Ishikawa (cell line): ENCODE data around the gene PAM.

Experiments
- CEBPB ChIP-seq: IDR thresholded peaks from 2 replicates; pipeline ENCODE4 v1.6.1; 2012
- CREB1 ChIP-seq: IDR thresholded peaks from 2 replicates; pipeline ENCODE4 v1.6.1; 2012; ENCODE audit warnings: low read depth
- EGR1 ChIP-seq: IDR thresholded peaks from 2 replicates; pipeline ENCODE4 v1.6.1; 2012
- EP300 ChIP-seq: IDR thresholded peaks from 2 replicates; pipeline ENCODE4 v1.6.1; 2012; ENCODE audit warnings: borderline replicate concordance
- FOXM1 ChIP-seq: IDR thresholded peaks from 2 replicates; pipeline ENCODE4 v1.6.1; 2012; ENCODE audit warnings: low read depth, borderline replicate concordance
- MAX ChIP-seq: IDR thresholded peaks from 2 replicates; pipeline ENCODE4 v1.6.1; 2012
- NFIC ChIP-seq: IDR thresholded peaks from 2 replicates; pipeline ENCODE4 v1.6.1; 2012
- RAD21 ChIP-seq: IDR thresholded peaks from 2 replicates; pipeline ENCODE4 v1.6.1; 2012; ENCODE audit warnings: low read depth
- REST ChIP-seq: IDR thresholded peaks from 2 replicates; pipeline ENCODE4 v1.6.1; 2012; ENCODE audit warnings: low read depth, mild to moderate bottlenecking
- TAF1 ChIP-seq: IDR thresholded peaks from 2 replicates; pipeline ENCODE4 v1.6.1; 2012; ENCODE audit warnings: low read depth, mild to moderate bottlenecking
- TCF12 ChIP-seq: IDR thresholded peaks from 2 replicates; pipeline ENCODE4 v1.6.1; 2012; ENCODE audit warnings: low read depth
- TEAD4 ChIP-seq: IDR thresholded peaks from 2 replicates; pipeline ENCODE4 v1.6.1; 2012
- USF1 ChIP-seq: IDR thresholded peaks from 2 replicates; pipeline ENCODE4 v1.6.1; 2012
- YY1 ChIP-seq: IDR thresholded peaks from 2 replicates; pipeline ENCODE4 v1.6.1; 2012; ENCODE audit warnings: low read depth
- ZBTB7A ChIP-seq: IDR thresholded peaks from 2 replicates; pipeline ENCODE4 v1.6.1; 2012; ENCODE audit warnings: low read depth

Gene PAM

GRCh38 chr5:102733534-102733933 is 21.6 kb upstream of the PAM start:
- TF ChIP-seq CEBPB (no peak), MAX (no peak), TCF12 (no peak), REST (no peak), EP300 (no peak), CREB1 (no peak), ZBTB7A (no peak), EGR1 (no peak), RAD21 (no peak), USF1 (no peak), YY1 (no peak), TAF1 (no peak), TEAD4 (no peak), NFIC (no peak), FOXM1 (no peak)

GRCh38 chr5:102737161-102737560 is 17.9 kb upstream of the PAM start:
- TF ChIP-seq YY1, result no peak
- no peak for TF ChIP-seq NFIC

- TF ChIP-seq FOXM1, result no peak
- no peak for TF ChIP-seq EP300
- no peak for TF ChIP-seq TCF12
- TF ChIP-seq TAF1, result no peak
- TF ChIP-seq YY1, result no peak
- TF ChIP-seq MAX, result no peak
- TF ChIP-seq REST, result no peak
- no peak for TF ChIP-seq CEBPB
- TF ChIP-seq USF1, result no peak
- no peak for TF ChIP-seq EGR1
- no peak for TF ChIP-seq RAD21
- TF ChIP-seq NFIC, result no peak
- TF ChIP-seq ZBTB7A, result no peak
- TF ChIP-seq TEAD4, result no peak
- no peak for TF ChIP-seq CREB1
Observed at GRCh38 chr5:102737805-102738469, 17.2 kb upstream of the PAM start.

- TF ChIP-seq CEBPB, result no peak
Observed at GRCh38 chr5:102740515-102740914, 14.6 kb upstream of the PAM start.

GRCh38 chr5:102742215-102742614 is 12.9 kb upstream of the PAM start:
- no peak for TF ChIP-seq RAD21
- TF ChIP-seq MAX, result no peak
- TF ChIP-seq USF1, result no peak
- no peak for TF ChIP-seq REST
- no peak for TF ChIP-seq ZBTB7A
